B cell (primary cell): ENCODE measurements around the gene ADAMTS17. TPM values are rescaled to one million over a fixed set of nuclear protein-coding genes. Genes with fewer than 3 reads are reported as not detected.

ENCODE experiments used
- ATAC-seq: fragments of 200-7000 bp; cut with Tn5 transposase; one replicate; pipeline ENCODE4 v1.10.0; 2021; ENCODE audit warnings: low read depth, mild to moderate bottlenecking, moderate number of reproducible peaks, moderate library complexity
- CTCF ChIA-PET: fragments of 350-600 bp; sonication (Branson Sonifier 250); formaldehyde crosslinking; loops from one replicate; lab custom pipeline; 2021; ENCODE audit warnings: antibody characterized with exemption, inconsistent platforms; lab: Charles Lee
- POLR2A ChIA-PET: fragments of 350-600 bp; sonication (Branson Sonifier 250); formaldehyde crosslinking; loops from one replicate; lab custom pipeline; 2021; ENCODE audit warnings: antibody characterized with exemption; lab: Charles Lee
- DNase-seq: peaks from one replicate; pipeline ENCODE4 v3.0.0; 2013
- H2AFZ ChIP-seq: 2 replicates; pipeline ENCODE4 v1.6.1; 2012; ENCODE audit warnings: mild to moderate bottlenecking, low read depth, low read length; ENCODE audit not compliant: insufficient read depth, poor library complexity, severe bottlenecking
- H3K27ac ChIP-seq, 2 donors: 1 replicate in 1 of 2; 2 replicates in 1 of 2; pipeline ENCODE4 v1.5.1; 2012 to 2013; ENCODE audit warnings: low read length in 2 of 2, mild to moderate bottlenecking in 2 of 2, moderate library complexity in 1 of 2
- H3K27me3 ChIP-seq, 4 experiments: fragments of 200-600 bp in 1 of 4; sonication (generic) in 1 of 4; replicated peaks in 1 of 4; 1 replicate in 2 of 4; 2 replicates in 2 of 4; pipeline versions ENCODE4 v1.6.1 to v1.7.0; 2013 to 2016; ENCODE audit warnings: low read length in 3 of 4, mild to moderate bottlenecking in 2 of 4, mixed read lengths in 1 of 4, moderate library complexity in 1 of 4; ENCODE audit not compliant: insufficient read depth in 4 of 4, control insufficient read depth in 3 of 4; ENCODE audit errors: control extremely low read depth in 1 of 4
- H3K36me3 ChIP-seq, 2 experiments: replicated peaks in 1 of 2; 1 replicate in 1 of 2; 2 replicates in 1 of 2; pipeline versions ENCODE4 v1.6.1 to v1.7.1; 2013; ENCODE audit warnings: low read length in 1 of 2; ENCODE audit not compliant: insufficient read depth in 2 of 2, control insufficient read depth in 1 of 2; ENCODE audit errors: control extremely low read depth in 1 of 2, extremely low read depth in 1 of 2
- H3K4me1 ChIP-seq, 2 donors: fragments of 200-600 bp in 1 of 2; sonication (generic) in 1 of 2; 1 replicate in 1 of 2; 2 replicates in 1 of 2; pipeline versions ENCODE4 v1.5.1 to v1.6.1; 2013 to 2017; ENCODE audit warnings: low read length in 2 of 2; ENCODE audit not compliant: control insufficient read depth in 2 of 2, insufficient read depth in 2 of 2
- H3K4me2 ChIP-seq: replicated peaks from 2 replicates; pipeline ENCODE3; 2012; ENCODE audit warnings: mild to moderate bottlenecking, low read depth, low read length; ENCODE audit not compliant: poor library complexity, severe bottlenecking
- H3K4me3 ChIP-seq, 5 experiments: fragments of 200-600 bp in 1 of 5; sonication (generic) in 1 of 5; 1 replicate in 3 of 5; 2 replicates in 2 of 5; pipeline versions ENCODE4 v1.5.1 to v1.7.0; 2011 to 2016; ENCODE audit warnings: low read length in 4 of 5, mild to moderate bottlenecking in 4 of 5, low read depth in 2 of 5, control low read depth in 1 of 5, moderate library complexity in 1 of 5; ENCODE audit not compliant: insufficient read depth in 1 of 5; ENCODE audit errors: control extremely low read depth in 1 of 5, extremely low read depth in 1 of 5
- H3K79me2 ChIP-seq: fragments of 200-600 bp; sonication (generic); one replicate; pipeline ENCODE4 v1.6.0; 2016; ENCODE audit warnings: low read length; ENCODE audit not compliant: control insufficient read depth, insufficient read depth
- H3K9ac ChIP-seq: fragments of 200-600 bp; sonication (generic); 2 replicates; pipeline ENCODE4 v1.6.1; 2017; ENCODE audit warnings: mild to moderate bottlenecking, low read length, moderate library complexity
- H3K9me3 ChIP-seq, 3 donors: one replicate each; pipeline versions ENCODE4 v1.6.1 to v1.7.1; 2013; ENCODE audit warnings: low read length in 2 of 3; ENCODE audit not compliant: control insufficient read depth in 2 of 3, insufficient read depth in 1 of 3; ENCODE audit errors: control extremely low read depth in 1 of 3
- H4K20me1 ChIP-seq: 2 replicates; pipeline ENCODE4 v1.6.0; 2012; ENCODE audit warnings: mild to moderate bottlenecking, low read length; ENCODE audit not compliant: insufficient read depth, control insufficient read depth, poor library complexity, severe bottlenecking
- H3K27ac Mint-ChIP-seq: one replicate; pipeline ENCODE4 v1.8.0; 2021; ENCODE audit warnings: mixed read lengths
- H3K27me3 Mint-ChIP-seq: one replicate; pipeline ENCODE4 v1.8.0; 2021; ENCODE audit warnings: mixed read lengths
- H3K4me1 Mint-ChIP-seq: one replicate; pipeline ENCODE4 v1.8.0; 2021; ENCODE audit warnings: mixed read lengths
- H3K4me3 Mint-ChIP-seq: one replicate; pipeline ENCODE4 v1.8.0; 2021; ENCODE audit warnings: mixed read lengths
- H3K9me3 Mint-ChIP-seq: one replicate; pipeline ENCODE4 v1.8.0; 2022; ENCODE audit warnings: mixed read lengths; ENCODE audit not compliant: insufficient read depth
- EZH2 ChIP-seq: IDR thresholded peaks from 2 replicates; pipeline ENCODE4 v1.6.1; 2012; ENCODE audit warnings: borderline replicate concordance, low read depth, mild to moderate bottlenecking, moderate library complexity, low read length; ENCODE audit not compliant: insufficient read depth, poor library complexity, severe bottlenecking
- WGBS: methylation state at CpG from one replicate; pipeline ENCODE4 v1.1.5; 2013; ENCODE audit warnings: missing lambda C conversion rate; ENCODE audit not compliant: insufficient coverage; 5-methylcytosine and 5-hydroxymethylcytosine counted together
- intact Hi-C: fragments of 100-400 bp; cut with micrococcal nuclease; formaldehyde crosslinking; loops from one replicate; pipeline ENCODE4 v1.10.0; 2022
- polyA plus RNA-seq: library from polyadenylated mRNA; depleted of rRNA; stranded (reverse); fragments of >200 nt; gene quantifications from 2 replicates; pipeline ENCODE4 v1.2.3, GENCODE V29; 2012
- total RNA-seq, 2 donors: library from RNA; stranded (reverse); fragments of 120-200 nt in 1 of 2; gene quantifications; 1 replicate in 1 of 2; 2 replicates in 1 of 2; pipeline versions ENCODE4 v1.2.3 to v1.2.4, GENCODE V29; 2013 to 2022
- TF ChIP-seq, protein P1 (sequence below): fragments of 200-600 bp; IDR thresholded peaks from one replicate; pipeline ENCODE4 v1.8.0; 2022; ENCODE audit warnings: antibody characterized with exemption, mild to moderate bottlenecking

The ADAMTS17 gene
- total and polyA plus RNA-seq, 2 donors (not counting 1 experiment from before 2014, with no cell fraction given), result 0.10 TPM; not detected in 1

DNA sequence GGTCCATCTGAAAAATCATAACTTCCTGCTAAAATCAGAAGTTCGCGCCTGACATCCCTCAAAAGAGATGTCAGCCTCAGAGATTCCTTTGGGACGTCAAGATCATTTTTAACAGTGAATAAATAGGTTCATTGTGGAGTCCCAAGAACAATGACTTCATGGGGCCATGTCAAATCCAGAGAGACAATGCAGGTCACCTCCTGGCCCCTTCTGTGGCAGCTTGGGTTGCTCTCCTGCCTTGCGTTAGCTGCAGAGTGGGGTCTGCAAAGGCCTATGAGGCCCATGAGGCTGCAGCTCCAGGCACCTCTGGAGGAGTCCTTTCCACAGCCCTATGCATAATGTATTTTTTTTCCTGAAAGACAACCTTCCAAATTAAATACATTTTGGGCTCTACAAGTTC lies 282.3 kb downstream of the ADAMTS17 start:
- ChIA-PET CTCF (no interaction called here), POLR2A (no interaction called here)
- no peak for ATAC-seq
- Histone ChIP-seq H3K27ac (no peak overlapping the region), H3K36me3 (no peaks in the 10 kb centered on the region), H3K79me2 (no peaks in the 10 kb centered on the region), H3K9me3 (peaks cover 0 to 2% (median 0%) of the 10 kb centered on the region in 3 donors), H3K4me2 (no peak overlapping the region), H3K4me3 (no peak overlapping the region), H2AFZ (no peak overlapping the region), H3K4me1 (no peaks in the 10 kb centered on the region), H3K27me3 (peaks cover 0 to 9% (median 0%) of the 10 kb centered on the region in 4 experiments), H4K20me1 (no peaks in the 10 kb centered on the region), H3K9ac (no peak overlapping the region)
- TF ChIP-seq, protein P1, sequence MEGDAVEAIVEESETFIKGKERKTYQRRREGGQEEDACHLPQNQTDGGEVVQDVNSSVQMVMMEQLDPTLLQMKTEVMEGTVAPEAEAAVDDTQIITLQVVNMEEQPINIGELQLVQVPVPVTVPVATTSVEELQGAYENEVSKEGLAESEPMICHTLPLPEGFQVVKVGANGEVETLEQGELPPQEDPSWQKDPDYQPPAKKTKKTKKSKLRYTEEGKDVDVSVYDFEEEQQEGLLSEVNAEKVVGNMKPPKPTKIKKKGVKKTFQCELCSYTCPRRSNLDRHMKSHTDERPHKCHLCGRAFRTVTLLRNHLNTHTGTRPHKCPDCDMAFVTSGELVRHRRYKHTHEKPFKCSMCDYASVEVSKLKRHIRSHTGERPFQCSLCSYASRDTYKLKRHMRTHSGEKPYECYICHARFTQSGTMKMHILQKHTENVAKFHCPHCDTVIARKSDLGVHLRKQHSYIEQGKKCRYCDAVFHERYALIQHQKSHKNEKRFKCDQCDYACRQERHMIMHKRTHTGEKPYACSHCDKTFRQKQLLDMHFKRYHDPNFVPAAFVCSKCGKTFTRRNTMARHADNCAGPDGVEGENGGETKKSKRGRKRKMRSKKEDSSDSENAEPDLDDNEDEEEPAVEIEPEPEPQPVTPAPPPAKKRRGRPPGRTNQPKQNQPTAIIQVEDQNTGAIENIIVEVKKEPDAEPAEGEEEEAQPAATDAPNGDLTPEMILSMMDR, result no peak
- TF ChIP-seq EZH2, result no peak
- no peaks in the 10 kb centered on the region for H3K4me1 Mint-ChIP-seq
- H3K27me3 Mint-ChIP-seq, result peaks cover 19% of the 10 kb centered on the region
- intact Hi-C loops, result no loop called here
- no peak overlapping the region for H3K27ac Mint-ChIP-seq
- no peak overlapping the region for H3K4me3 Mint-ChIP-seq
- 94% methylated on average over 4 of the region's 4 CpGs for WGBS
- no peaks in the 10 kb centered on the region for H3K9me3 Mint-ChIP-seq
- no peak for DNase-seq

DNA sequence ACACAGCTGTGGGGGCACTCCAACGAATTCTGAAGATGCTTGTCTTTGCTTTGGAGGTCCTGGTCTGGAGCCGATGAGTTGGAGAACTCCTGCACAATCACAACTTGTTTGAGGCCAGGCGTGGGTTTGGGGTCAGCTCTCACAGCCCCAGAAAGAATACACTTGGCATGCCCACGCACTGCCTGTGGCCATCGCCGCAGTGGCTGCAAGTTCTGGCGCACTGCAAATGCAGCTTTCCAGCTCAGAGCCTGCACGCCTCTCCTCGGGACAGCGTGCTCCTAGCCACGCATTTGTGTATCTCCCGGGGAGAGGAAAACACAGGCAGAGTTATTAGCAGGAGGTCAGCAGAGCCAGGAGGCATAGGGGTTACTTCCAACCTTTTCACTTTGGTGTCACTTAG lies 282.7 kb downstream of the ADAMTS17 start:
- intact Hi-C loops, result no loop called here
- no peak overlapping the region for H3K27ac ChIP-seq
- CTCF ChIA-PET, result no interaction called here
- H3K4me3 ChIP-seq, result no peak overlapping the region
- no peak for ATAC-seq
- H4K20me1 ChIP-seq, result no peaks in the 10 kb centered on the region
- no peaks in the 10 kb centered on the region for H3K4me1 ChIP-seq
- Mint-ChIP-seq H3K27me3 (peaks cover 19% of the 10 kb centered on the region), H3K9me3 (no peaks in the 10 kb centered on the region), H3K4me1 (no peaks in the 10 kb centered on the region), H3K27ac (no peak overlapping the region), H3K4me3 (no peak overlapping the region)
- H3K9ac ChIP-seq, result no peak overlapping the region
- no peak overlapping the region for H3K4me2 ChIP-seq
- no peak overlapping the region for H2AFZ ChIP-seq
- no peak for DNase-seq
- H3K79me2 ChIP-seq, result no peaks in the 10 kb centered on the region
- WGBS, result 80% methylated on average over 10 of the region's 12 CpGs
- no peaks in the 10 kb centered on the region for H3K36me3 ChIP-seq
- TF ChIP-seq, protein P1, result no peak
- no peak for TF ChIP-seq EZH2
- POLR2A ChIA-PET, result no interaction called here
- peaks cover 0 to 2% (median 0%) of the 10 kb centered on the region in 3 donors for H3K9me3 ChIP-seq
- peaks cover 0 to 9% (median 0%) of the 10 kb centered on the region in 4 experiments for H3K27me3 ChIP-seq
